Vagina (tissue), 2 donors: ENCODE data around the gene UST.

Experiments
- POLR2A ChIP-seq, 2 donors: fragments of 450-650 bp; IDR thresholded peaks; one replicate each; pipeline ENCODE4 v1.6.1; 2017; ENCODE audit warnings: antibody characterized with exemption in 2 of 2, mild to moderate bottlenecking in 2 of 2, moderate library complexity in 2 of 2
- POLR2AphosphoS5 ChIP-seq, 2 donors: sonication (generic); formaldehyde crosslinking; IDR thresholded peaks; one replicate each; pipeline ENCODE4 v1.9.0; 2017; ENCODE audit warnings: antibody characterized with exemption in 2 of 2, mild to moderate bottlenecking in 2 of 2, low read depth in 1 of 2; ENCODE audit not compliant: insufficient read depth in 1 of 2
- TF ChIP-seq, protein P1 (sequence below), 3 experiments: fragments of 450-650 bp in 2 of 3; fragments of 200-600 bp in 1 of 3; sonication (generic) in 1 of 3; IDR thresholded peaks; one replicate each; pipeline ENCODE4 v1.5.1; 2017 to 2019; ENCODE audit warnings: antibody characterized with exemption in 3 of 3, mild to moderate bottlenecking in 2 of 3, moderate library complexity in 2 of 3

DNA sequence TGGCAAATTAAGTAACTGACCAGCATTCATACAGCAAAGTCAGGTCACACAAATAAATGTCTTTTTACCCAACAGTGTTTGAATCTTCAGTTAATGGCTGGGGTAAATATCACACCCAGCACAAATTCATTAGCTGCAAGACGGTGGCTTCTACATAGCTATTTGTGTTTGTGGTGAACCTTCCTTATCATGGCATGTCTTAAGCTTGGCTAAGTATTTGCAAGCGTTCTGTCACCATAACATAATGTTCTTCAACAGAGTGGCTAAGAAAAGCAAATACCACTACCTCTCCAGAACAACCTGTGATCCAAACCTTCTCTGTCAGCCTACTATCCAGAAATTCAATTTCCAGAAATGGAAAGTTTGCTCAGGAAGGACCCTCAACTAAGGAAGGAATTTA, 315.1 kb downstream of the UST start:
- TF ChIP-seq, protein P1, sequence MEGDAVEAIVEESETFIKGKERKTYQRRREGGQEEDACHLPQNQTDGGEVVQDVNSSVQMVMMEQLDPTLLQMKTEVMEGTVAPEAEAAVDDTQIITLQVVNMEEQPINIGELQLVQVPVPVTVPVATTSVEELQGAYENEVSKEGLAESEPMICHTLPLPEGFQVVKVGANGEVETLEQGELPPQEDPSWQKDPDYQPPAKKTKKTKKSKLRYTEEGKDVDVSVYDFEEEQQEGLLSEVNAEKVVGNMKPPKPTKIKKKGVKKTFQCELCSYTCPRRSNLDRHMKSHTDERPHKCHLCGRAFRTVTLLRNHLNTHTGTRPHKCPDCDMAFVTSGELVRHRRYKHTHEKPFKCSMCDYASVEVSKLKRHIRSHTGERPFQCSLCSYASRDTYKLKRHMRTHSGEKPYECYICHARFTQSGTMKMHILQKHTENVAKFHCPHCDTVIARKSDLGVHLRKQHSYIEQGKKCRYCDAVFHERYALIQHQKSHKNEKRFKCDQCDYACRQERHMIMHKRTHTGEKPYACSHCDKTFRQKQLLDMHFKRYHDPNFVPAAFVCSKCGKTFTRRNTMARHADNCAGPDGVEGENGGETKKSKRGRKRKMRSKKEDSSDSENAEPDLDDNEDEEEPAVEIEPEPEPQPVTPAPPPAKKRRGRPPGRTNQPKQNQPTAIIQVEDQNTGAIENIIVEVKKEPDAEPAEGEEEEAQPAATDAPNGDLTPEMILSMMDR (IDR thresholded peaks at IDR 0.05), result no peak
- TF ChIP-seq POLR2AphosphoS5 (IDR thresholded peaks at IDR 0.05; ENCODE audit: insufficient read depth in 1 of 2, low read depth in 1 of 2) (no peak), POLR2A (IDR thresholded peaks at IDR 0.05) (no peak)
